BJ (cell line): ENCODE results near the gene AIP. TPM values are rescaled to one million over a fixed set of nuclear protein-coding genes. Genes with fewer than 3 reads are reported as not detected.

ENCODE experiments used
- CTCF ChIA-PET: fragments of 350-600 bp; formaldehyde crosslinking; extraction: SDS; loops from one replicate; lab custom pipeline; 2021; ENCODE audit warnings: antibody characterized with exemption, inconsistent platforms; lab: Yijun Ruan, JAX
- POLR2A ChIA-PET: fragments of 300-600 bp; sonication (Branson Sonifier 250); formaldehyde crosslinking; extraction: SDS; loops from one replicate; lab custom pipeline; 2021; ENCODE audit warnings: antibody characterized with exemption; lab: Charles Lee
- DNase-seq: peaks from one replicate; pipeline ENCODE4 v3.0.0-alpha.2; 2011; ENCODE audit warnings: low read depth
- H3K27me3 ChIP-seq: 2 replicates; pipeline ENCODE4 v1.6.0; 2011; ENCODE audit warnings: low read length; ENCODE audit not compliant: control insufficient read depth, insufficient read depth
- H3K36me3 ChIP-seq: 2 replicates; pipeline ENCODE4 v1.5.1; 2011; ENCODE audit warnings: low read length; ENCODE audit not compliant: control insufficient read depth, insufficient read depth
- H3K4me3 ChIP-seq: 2 replicates; pipeline ENCODE4 v1.5.1; 2011; ENCODE audit warnings: low read depth, mild to moderate bottlenecking, control low read depth, low read length
- polyA plus RNA-seq: library from polyadenylated mRNA; depleted of rRNA; stranded (reverse); fragments of >200 nt; gene quantifications from 2 replicates; pipeline ENCODE4 v1.2.3, GENCODE V29; 2011
- TF ChIP-seq, protein P1 (sequence below): IDR thresholded peaks from 2 replicates; pipeline ENCODE4 v1.5.1; 2011; ENCODE audit warnings: low read depth, mild to moderate bottlenecking, control low read depth, inconsistent platforms, low read length, moderate library complexity; ENCODE audit not compliant: insufficient read depth

AIP gene
- polyA plus RNA-seq, 1 experiment = 133 TPM

DNA sequence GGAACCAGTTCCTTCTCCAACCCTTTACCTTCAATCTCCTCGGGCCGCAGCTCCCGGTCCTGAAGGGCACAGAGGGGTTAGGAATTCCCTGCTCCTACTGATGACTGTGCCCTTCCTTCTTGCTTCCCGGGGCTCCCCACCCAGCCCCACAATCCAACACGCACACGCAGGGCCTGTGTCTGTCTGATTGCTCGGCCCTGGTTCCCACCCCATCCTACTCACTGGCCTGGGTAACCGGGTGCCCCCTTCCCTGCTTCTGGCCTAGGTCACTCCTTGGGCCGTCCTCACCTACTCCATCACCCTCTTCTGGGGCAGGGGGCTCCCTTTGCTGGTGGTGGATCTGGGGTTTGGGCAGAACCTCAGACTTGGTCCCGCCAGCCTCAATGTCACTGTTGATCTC is 39.1 kb downstream of the AIP start:
- CTCF ChIA-PET = interaction anchor here (0.8 kb wide), 1 partner anchor 15 kb away, joined by 3 read pairs; no protein-coding TSS in a partner anchor
- Histone ChIP-seq H3K27me3 (0 out of 2 replicates have a peak, but pooled peaks cover 1% of the 10 kb centered on the region), H3K4me3 (no peak overlapping the region)

GRCh38 chr11:67522338-67522737 is 39.5 kb downstream of the AIP start:
- DNase-seq = no peak
- no peak overlapping the region for H3K4me3 ChIP-seq
- POLR2A ChIA-PET = no interaction called here
- TF ChIP-seq, protein P1, sequence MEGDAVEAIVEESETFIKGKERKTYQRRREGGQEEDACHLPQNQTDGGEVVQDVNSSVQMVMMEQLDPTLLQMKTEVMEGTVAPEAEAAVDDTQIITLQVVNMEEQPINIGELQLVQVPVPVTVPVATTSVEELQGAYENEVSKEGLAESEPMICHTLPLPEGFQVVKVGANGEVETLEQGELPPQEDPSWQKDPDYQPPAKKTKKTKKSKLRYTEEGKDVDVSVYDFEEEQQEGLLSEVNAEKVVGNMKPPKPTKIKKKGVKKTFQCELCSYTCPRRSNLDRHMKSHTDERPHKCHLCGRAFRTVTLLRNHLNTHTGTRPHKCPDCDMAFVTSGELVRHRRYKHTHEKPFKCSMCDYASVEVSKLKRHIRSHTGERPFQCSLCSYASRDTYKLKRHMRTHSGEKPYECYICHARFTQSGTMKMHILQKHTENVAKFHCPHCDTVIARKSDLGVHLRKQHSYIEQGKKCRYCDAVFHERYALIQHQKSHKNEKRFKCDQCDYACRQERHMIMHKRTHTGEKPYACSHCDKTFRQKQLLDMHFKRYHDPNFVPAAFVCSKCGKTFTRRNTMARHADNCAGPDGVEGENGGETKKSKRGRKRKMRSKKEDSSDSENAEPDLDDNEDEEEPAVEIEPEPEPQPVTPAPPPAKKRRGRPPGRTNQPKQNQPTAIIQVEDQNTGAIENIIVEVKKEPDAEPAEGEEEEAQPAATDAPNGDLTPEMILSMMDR = no peak
- H3K27me3 ChIP-seq = 0 out of 2 replicates have a peak, but pooled peaks cover 1% of the 10 kb centered on the region
- H3K36me3 ChIP-seq = no peaks in the 10 kb centered on the region
- CTCF ChIA-PET = interaction anchor here (0.8 kb wide), 1 partner anchor 15 kb away, joined by 3 read pairs; no protein-coding TSS in a partner anchor

More for the DNA sequence above, 39.1 kb downstream of the AIP start:
- POLR2A ChIA-PET = no interaction called here
- TF ChIP-seq, protein P1 = no peak
- H3K36me3 ChIP-seq = no peaks in the 10 kb centered on the region
- DNase-seq = no peak

DNA sequence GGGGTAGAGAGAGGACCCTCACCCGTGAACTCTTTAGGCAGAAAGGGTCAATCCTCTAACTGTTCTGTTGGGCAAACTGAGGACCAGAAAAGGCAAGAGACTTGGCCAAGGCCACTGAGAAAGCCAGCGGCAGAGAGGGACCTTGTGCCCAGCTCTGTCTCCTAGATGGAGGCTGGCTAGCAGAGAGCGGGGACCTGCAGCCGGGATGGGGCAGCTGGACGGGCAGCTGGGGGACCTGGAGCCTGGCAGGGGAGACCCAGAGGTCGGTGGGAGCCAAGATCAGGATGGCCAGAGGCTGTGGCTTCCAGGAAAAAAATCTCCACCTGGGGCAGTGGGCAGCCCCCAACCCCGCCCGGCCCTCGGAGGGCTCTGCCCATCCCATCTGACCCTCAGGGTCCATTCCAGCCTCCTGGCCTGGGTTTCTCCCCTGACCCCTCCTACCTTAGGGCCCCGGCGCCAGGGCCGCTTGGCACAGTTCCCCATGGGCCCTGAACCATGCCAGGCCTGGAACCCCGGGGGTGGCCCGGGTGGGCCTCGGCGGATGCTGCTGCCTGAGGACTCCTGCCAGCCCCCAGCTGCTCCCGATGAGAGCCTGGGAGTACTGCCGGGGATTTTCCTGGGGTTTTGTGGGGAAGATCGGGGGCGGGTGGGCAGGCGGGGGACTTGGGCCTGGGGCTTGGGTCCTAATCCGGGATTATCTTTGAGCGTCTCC is 40.2 kb downstream of the AIP start, which contains the start of gene CABP2:
Gene CABP2 (minus strand): TSS at position 603 of the 712 bp plus-strand sequence. CDS start 120 bp downstream, at position 483.
- ChIA-PET POLR2A (no interaction called here), CTCF (interaction anchor here (0.8 kb wide), 1 partner anchor 16 kb away, joined by 3 read pairs; no protein-coding TSS in a partner anchor)
- Histone ChIP-seq H3K27me3 (peaks cover 1% of the 10 kb centered on the region; the same call in 1 of the 2 replicates), H3K4me3 (no peak within 1 kb of the TSS), H3K36me3 (no peaks in the 10 kb centered on the region)
- TF ChIP-seq, protein P1 = no peak
- no peak for DNase-seq

- TF ChIP-seq, protein P1 = no peak
- DNase-seq = no peak
- peaks cover under 1% of the 10 kb centered on the region; the same call in 1 of the 2 replicates for H3K27me3 ChIP-seq
- H3K4me3 ChIP-seq = no peak overlapping the region
- POLR2A ChIA-PET = no interaction called here
- H3K36me3 ChIP-seq = no peaks in the 10 kb centered on the region
- CTCF ChIA-PET = no interaction called here
These were observed 41.0 kb downstream of the AIP start for GRCh38 chr11:67523556-67524479.

DNA sequence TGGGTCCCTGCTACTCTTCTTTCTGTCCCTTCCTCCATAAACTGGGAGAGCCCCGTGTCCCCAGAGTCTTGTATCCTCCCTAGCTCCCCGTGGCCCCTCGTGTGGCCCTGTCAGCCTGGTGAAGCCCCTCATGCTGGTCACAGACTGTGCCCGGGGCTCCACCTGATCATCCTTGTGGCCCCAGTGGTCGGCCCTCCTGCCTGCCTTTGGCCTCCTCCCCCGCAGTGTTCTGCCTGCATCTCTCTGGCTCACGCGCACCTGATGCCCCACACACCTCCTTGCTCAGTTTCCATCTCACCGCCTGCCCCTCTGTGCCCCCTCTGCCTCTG is 41.6 kb downstream of the AIP start:
- TF ChIP-seq, protein P1 = no peak
- Histone ChIP-seq H3K36me3 (no peaks in the 10 kb centered on the region), H3K4me3 (no peak overlapping the region), H3K27me3 (no peaks in the 10 kb centered on the region; the same call in 1 of the 2 replicates)
- POLR2A ChIA-PET = no interaction called here
- CTCF ChIA-PET = no interaction called here
- no peak for DNase-seq
